Esophagus squamous epithelium (tissue), 4 donors: ENCODE results near the gene CHAF1A. TPM values are rescaled to one million over a fixed set of nuclear protein-coding genes. Genes with fewer than 3 reads are reported as not detected.

ENCODE experiments used
- small RNA-seq, 4 donors: library from RNA; depleted of rRNA; stranded (forward); fragments of <200 nt; gene quantifications; one replicate each; pipeline ENCODE3, GENCODE V24; 2016
- total RNA-seq, 4 donors: library from RNA; depleted of rRNA; stranded (reverse); fragments of >200 nt; gene quantifications; one replicate each; pipeline ENCODE4 v1.1.0, GENCODE V29; 2016

The CHAF1A gene
- total RNA-seq, 4 donors from 2014 or later: 7.6 to 20.9 (median 11.9) TPM

Small RNA genes lying within 50 kb of the gene (small RNA-seq; reads per million reads assigned to genes)
- 0 reads per million in 4 donors for gene MIR4746

Other genes starting within 250 kb of the CHAF1A start
- not detected for gene CREB3L3, start 249.0 kb upstream of the CHAF1A start, total RNA-seq
- gene SIRT6, start 220.1 kb upstream of the CHAF1A start, total RNA-seq: 10 to 100 TPM in 3 of 4 donors, 1 to 10 TPM in 1; 9.0 to 23.3 (median 18.3) TPM
- gene ANKRD24, start 220.0 kb upstream of the CHAF1A start, total RNA-seq: 1 to 10 TPM in 1 of 4 donors, under 1 TPM in 3; 0.04 to 2.0 (median 0.44) TPM
- gene EBI3, start 173.1 kb upstream of the CHAF1A start, total RNA-seq: 1 to 10 TPM in 1 of 4 donors, under 1 TPM in 3; 0.27 to 5.0 (median 0.44) TPM
- gene YJU2, start 155.6 kb upstream of the CHAF1A start, total RNA-seq: 10 to 100 TPM; 18.5 to 33.0 (median 23.2) TPM
- gene SHD, start 123.4 kb upstream of the CHAF1A start, total RNA-seq: not detected
- under 1 TPM in 3 of 4 donors, not detected in 1; 0.22 to 0.76 (median 0.38) TPM for gene TMIGD2, start 100.3 kb upstream of the CHAF1A start, total RNA-seq
- gene FSD1, start 98.0 kb upstream of the CHAF1A start, total RNA-seq: under 1 TPM in 2 of 4 donors, not detected in 2; 0.18 to 0.61 TPM
- gene STAP2, start 63.8 kb upstream of the CHAF1A start, total RNA-seq: 100 to 1,000 TPM in 1 of 4 donors, 10 to 100 TPM in 3; 61.4 to 131 (median 82.5) TPM
- gene MPND, start 59.1 kb upstream of the CHAF1A start, total RNA-seq: 10 to 100 TPM in 1 of 4 donors, 1 to 10 TPM in 3; 2.5 to 11.1 (median 6.5) TPM
- 100 to 1,000 TPM in 2 of 4 donors, 10 to 100 TPM in 2; 67.4 to 131 (median 91.2) TPM for gene SH3GL1, start 2.1 kb upstream of the CHAF1A start, total RNA-seq
- 10 to 100 TPM; 40.7 to 72.9 (median 50.8) TPM for gene UBXN6, start 55.2 kb downstream of the CHAF1A start, total RNA-seq
- gene HDGFL2, start 69.7 kb downstream of the CHAF1A start, total RNA-seq: 10 to 100 TPM; 18.4 to 28.8 (median 20.5) TPM
- gene PLIN4, start 115.8 kb downstream of the CHAF1A start, total RNA-seq: 1 to 10 TPM; 1.4 to 6.7 (median 2.4) TPM
- 10 to 100 TPM in 1 of 4 donors, 1 to 10 TPM in 3; 1.9 to 12.9 (median 5.2) TPM for gene PLIN5, start 132.6 kb downstream of the CHAF1A start, total RNA-seq
- gene LRG1, start 137.4 kb downstream of the CHAF1A start, total RNA-seq: 10 to 100 TPM in 3 of 4 donors, 1 to 10 TPM in 1; 3.8 to 53.0 (median 21.1) TPM
- 1 to 10 TPM in 2 of 4 donors, under 1 TPM in 2; 0.61 to 4.3 (median 1.8) TPM for gene SEMA6B, start 157.0 kb downstream of the CHAF1A start, total RNA-seq
- gene TNFAIP8L1, start 236.9 kb downstream of the CHAF1A start, total RNA-seq: 1 to 10 TPM; 3.6 to 6.2 (median 4.4) TPM